Measurements from ENCODE around the gene RALBP1.

The RALBP1 gene

DNA sequence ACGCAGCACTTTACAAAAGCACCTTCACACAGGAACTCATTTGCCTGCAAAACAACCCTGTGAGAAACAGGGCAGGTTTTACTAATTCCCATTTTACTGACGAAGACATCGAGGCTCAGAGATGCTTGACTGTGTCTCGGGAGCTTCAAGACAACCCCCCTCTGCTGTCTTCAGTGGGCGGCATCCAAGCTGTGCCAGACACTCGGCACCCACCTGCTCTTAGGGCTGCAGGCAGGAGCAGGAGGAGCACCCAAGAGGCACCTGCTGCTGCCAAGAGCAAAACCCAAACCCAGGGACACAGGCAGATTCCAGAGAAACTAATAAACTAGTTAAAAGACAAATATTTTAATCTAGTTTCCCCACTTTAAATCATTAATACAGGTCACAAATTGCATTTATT lies 71.2 kb downstream of the RALBP1 start:
- no peak overlapping the region for H3K4me3 Mint-ChIP-seq
- H3K27me3 Mint-ChIP-seq: no peaks in the 10 kb centered on the region
- DNase-seq (no peak), ATAC-seq (no peak)
- no peaks in the 10 kb centered on the region for H3K9me3 Mint-ChIP-seq
- H3K4me1 Mint-ChIP-seq: peaks cover 10% of the 10 kb centered on the region
- no peak overlapping the region for H3K27ac Mint-ChIP-seq

DNA sequence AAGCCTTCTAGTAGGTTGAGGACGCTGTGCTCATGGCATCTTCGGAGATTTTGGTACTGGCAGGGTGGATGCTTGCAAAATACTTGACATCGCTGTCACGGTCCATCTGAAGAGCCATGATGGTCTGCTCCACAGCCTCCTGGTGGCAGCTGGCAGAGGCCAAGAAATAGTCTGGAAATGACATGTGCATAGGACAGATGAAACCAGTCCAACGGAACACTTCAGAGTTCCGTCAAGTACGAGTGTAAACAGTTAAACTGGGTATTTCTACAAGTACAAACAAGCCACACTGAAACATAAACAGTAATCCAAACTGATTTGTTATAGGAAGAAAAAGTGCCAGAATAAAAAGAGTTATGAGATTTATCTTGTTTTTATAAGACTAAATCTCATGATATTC lies 72.5 kb downstream of the RALBP1 start:
- Mint-ChIP-seq H3K27me3 (no peaks in the 10 kb centered on the region), H3K27ac (no peak overlapping the region), H3K4me1 (peaks cover 10% of the 10 kb centered on the region), H3K4me3 (no peak overlapping the region), H3K9me3 (no peaks in the 10 kb centered on the region)
- no peak for DNase-seq
- no peak for ATAC-seq

DNA sequence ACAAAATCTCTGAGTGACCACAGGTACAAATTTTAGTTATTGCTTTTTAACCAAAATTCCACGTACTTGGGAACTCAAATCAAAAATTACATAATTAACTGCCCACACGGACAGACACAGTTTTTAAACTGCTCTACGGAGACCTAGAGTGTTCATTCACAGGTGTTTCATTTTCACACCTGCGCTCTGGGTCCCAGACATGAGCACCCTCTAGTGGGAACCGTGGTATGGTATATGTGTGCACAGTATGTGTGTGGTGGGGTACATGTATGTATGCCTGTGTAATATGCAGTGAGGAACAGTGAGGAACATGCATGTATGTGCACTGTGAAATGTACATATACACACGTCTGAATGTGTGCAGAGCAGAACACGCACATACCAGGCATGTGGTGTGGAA lies 74.1 kb downstream of the RALBP1 start:
- no peaks in the 10 kb centered on the region for H3K27me3 Mint-ChIP-seq
- DNase-seq: no peak
- no peak for ATAC-seq
- H3K9me3 Mint-ChIP-seq: no peaks in the 10 kb centered on the region
- H3K27ac Mint-ChIP-seq: no peak overlapping the region
- peaks cover 4% of the 10 kb centered on the region for H3K4me1 Mint-ChIP-seq
- no peak overlapping the region for H3K4me3 Mint-ChIP-seq

DNA sequence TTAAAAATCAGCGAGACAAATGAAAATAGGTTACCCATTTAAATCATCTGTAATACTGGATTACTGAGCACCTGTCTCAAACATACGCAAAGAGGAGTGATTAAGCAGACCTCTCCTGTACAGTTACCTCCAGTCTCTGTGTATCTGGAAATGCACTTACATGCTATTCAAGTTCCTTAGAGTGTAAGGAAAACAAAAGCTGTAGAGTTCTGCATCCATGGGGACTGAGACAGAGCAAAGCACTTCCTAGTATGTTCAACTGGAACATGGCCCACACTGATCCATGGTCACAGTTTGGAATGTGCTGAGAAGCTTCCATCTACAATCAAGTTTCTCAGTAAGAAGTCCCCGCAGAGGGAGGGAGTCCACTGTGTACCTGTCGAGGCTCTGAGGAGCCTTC lies 75.1 kb downstream of the RALBP1 start:
- no peak overlapping the region for H3K27ac Mint-ChIP-seq
- no peaks in the 10 kb centered on the region for H3K27me3 Mint-ChIP-seq
- no peak for ATAC-seq
- no peak for DNase-seq
- H3K9me3 Mint-ChIP-seq: no peaks in the 10 kb centered on the region
- peaks cover 4% of the 10 kb centered on the region for H3K4me1 Mint-ChIP-seq
- no peak overlapping the region for H3K4me3 Mint-ChIP-seq

DNA sequence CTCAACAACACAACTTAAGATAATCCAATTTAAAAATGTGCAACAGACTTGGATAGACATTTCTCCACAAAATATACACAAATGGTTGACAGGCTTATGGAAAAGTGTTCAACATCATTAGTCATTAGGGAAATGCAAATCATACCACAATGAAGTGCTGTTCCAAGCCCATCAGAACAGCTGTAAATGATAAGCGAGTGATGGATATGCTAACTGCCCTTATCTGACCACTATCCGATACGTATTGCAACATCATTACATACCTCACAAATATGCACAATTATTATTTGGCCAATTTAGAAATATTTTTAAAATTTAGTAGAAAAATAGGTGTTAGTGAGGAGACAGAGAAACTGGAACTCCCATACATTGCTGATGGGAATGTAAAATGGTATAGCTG lies 76.9 kb downstream of the RALBP1 start:
- no peaks in the 10 kb centered on the region for H3K27me3 Mint-ChIP-seq
- H3K4me1 Mint-ChIP-seq: no peaks in the 10 kb centered on the region
- no peak overlapping the region for H3K4me3 Mint-ChIP-seq
- DNase-seq (no peak), ATAC-seq (no peak)
- H3K9me3 Mint-ChIP-seq: no peaks in the 10 kb centered on the region
- no peak overlapping the region for H3K27ac Mint-ChIP-seq

DNA sequence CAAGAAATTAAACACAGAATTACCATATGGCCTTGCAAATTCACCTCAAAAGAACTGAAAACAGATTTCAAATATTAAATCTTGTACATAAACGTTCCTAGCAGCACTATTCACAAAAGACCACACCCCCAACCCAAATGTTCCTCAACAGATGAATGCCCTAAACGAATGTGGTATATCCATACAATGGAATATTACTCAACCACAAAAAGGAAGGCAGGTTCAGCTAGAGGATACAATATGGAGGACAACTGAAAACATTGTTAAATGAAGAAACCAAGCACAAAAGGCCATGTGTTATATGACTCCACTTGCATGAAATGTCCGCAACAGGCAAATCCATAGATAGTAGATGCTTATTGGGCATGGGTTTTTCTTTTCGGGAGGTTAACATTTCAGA lies 77.3 kb downstream of the RALBP1 start:
- no peak overlapping the region for H3K4me3 Mint-ChIP-seq
- no peak overlapping the region for H3K27ac Mint-ChIP-seq
- no peaks in the 10 kb centered on the region for H3K27me3 Mint-ChIP-seq
- ATAC-seq (no peak), DNase-seq (no peak)
- no peaks in the 10 kb centered on the region for H3K4me1 Mint-ChIP-seq
- no peaks in the 10 kb centered on the region for H3K9me3 Mint-ChIP-seq

DNA sequence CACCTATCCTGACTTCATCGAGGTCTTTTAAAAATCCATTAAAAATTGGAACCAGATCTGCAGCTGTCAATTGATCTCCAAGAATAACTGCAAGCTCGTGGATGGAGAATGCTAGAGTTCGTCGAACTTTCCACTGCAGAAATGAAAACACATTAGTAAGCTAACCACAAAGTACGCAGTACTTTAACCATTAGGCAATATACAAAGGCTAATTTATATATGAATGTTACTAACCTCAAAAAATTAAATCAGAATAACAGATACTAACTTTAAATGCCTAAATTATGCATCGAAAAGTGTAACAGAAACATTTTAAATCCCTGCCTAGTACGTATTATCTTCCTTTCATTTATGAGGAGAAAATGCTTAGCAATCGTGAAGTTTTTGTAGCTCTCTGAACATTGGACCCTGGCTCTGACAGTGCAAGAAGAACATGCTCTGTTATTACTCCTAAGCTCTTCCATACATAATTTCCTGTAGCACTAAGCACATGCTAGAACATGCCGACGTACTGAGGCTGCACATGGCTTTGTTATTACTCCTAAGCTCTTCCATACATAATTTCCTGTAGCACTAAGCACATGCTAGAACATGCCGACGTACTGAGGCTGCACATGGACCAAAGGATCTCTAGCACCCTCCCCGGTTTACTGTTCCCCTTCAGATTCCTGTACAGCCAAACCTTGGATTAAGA lies 82.1 kb downstream of the RALBP1 start:
- Mint-ChIP-seq H3K9me3 (no peaks in the 10 kb centered on the region), H3K27me3 (no peaks in the 10 kb centered on the region), H3K4me3 (no peak overlapping the region), H3K4me1 (no peaks in the 10 kb centered on the region), H3K27ac (peak overlapping the region in 1 of 2 donors; percentile 27)
- ATAC-seq: no peak
- no peak for DNase-seq

DNA sequence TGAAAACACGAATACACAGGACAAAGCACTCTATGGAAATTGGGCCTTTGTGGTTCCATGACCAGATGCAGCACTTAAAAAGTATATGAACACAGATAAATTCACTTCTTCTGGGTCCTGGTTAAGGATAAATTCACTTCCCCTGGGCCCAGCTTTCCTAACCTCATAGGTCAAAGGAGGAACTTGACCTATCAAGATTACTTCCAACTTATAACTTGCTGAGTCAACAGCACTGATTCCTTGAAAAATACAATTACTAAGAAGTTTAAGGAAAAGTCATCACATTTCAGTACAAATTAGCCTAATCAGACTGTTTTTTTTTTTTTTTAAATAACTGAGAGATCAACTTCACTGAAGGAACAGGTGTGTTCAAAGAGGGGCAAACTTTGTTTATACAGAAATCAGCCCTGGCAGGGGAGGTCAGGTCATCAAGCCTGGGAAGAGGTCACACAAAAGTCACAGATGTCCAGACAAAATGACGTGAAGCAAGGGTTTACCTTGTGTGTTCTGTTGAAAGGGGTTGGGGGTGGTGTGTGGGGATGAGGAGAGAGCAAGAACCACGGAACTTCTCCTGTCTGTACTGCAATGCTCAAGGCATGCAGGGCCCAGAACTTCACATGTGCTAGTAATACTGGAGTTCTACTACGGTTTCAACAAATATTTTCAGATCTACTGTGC lies 83.2 kb downstream of the RALBP1 start:
- Mint-ChIP-seq H3K27ac (no peak overlapping the region), H3K4me3 (no peak overlapping the region), H3K27me3 (no peaks in the 10 kb centered on the region), H3K9me3 (no peaks in the 10 kb centered on the region), H3K4me1 (no peaks in the 10 kb centered on the region)
- no peak for ATAC-seq
- DNase-seq: no peak

DNA sequence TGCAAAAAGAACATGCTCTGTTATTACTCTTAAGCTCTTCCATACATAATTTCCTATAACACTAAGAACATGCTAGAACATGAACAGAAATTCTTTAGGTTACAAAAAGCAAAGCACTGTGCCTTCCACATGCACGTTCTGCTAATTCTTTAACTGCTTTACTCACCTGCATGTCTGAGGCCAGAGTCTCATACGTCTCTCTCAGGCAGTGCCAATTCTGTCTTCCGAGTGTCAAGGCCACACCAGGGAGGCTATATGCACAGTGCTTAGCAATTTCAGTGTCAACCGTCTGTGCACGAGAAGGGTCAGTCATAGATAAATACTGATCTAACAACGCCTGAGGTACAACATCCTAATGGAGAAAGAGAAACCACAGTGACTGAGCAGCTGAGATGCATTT lies 83.9 kb downstream of the RALBP1 start:
- no peak overlapping the region for H3K4me3 Mint-ChIP-seq
- no peaks in the 10 kb centered on the region for H3K27me3 Mint-ChIP-seq
- H3K27ac Mint-ChIP-seq: no peak overlapping the region
- no peaks in the 10 kb centered on the region for H3K9me3 Mint-ChIP-seq
- DNase-seq: no peak
- H3K4me1 Mint-ChIP-seq: no peaks in the 10 kb centered on the region
- ATAC-seq: no peak

DNA sequence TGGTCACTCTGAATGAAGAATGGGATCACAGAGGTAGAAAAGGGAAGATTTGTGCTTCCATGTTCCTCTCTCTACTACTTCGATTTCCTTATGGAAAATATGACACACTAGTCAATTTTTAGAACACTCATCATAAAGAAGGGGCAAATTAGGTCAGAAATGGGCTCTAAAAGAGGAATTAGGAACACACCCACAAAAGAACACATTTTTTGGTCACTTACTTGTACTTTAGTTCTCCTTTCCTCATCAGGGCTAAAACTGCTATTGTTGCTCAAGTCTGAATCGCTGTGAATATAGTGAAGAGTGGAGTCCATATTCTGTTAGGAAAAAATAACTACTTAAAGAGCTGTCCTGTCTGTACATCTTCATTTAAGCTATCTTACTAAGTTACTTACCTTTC lies 86.4 kb downstream of the RALBP1 start:
- DNase-seq: no peak
- no peaks in the 10 kb centered on the region for H3K9me3 Mint-ChIP-seq
- no peak overlapping the region for H3K27ac Mint-ChIP-seq
- H3K4me3 Mint-ChIP-seq: no peak overlapping the region
- no peak for ATAC-seq
- H3K4me1 Mint-ChIP-seq: no peaks in the 10 kb centered on the region
- no peaks in the 10 kb centered on the region for H3K27me3 Mint-ChIP-seq

DNA sequence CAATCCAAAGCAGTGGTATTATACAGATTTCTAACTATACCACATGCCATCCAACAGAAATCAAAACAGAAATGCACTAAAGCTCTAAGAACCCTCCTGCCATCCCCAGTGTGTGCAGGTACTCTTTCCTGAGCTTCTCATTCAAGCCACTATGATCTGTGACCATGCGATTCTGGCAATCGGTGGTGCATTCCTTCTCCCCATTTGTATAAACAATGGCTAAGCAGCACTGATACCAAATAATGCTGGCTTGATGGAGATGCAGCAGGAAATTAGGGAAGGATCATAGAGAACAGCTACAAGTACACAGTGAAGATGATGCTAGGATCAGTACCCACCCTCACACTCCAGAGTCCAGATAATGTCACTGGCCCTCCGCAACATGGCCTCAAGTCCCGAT lies 87.3 kb downstream of the RALBP1 start:
- Mint-ChIP-seq H3K4me1 (no peaks in the 10 kb centered on the region), H3K27ac (no peak overlapping the region)

DNA sequence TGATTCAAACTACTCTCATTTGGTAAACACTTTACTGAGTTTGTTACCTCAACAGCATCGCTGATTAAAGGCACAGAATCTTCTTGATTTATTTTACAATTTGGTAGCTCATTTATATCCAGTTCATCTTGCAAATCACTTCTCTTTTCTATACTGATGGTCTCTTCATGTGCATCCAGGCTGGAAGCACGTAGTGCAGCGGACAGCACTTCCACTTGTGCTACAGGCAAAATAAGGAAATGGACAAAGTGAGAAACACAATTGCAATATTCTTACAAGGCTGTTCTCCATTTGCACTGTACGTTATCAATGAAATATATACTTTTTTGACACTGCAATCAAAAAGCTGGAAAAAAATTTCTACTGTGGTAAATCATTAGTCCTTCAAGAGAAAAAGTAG lies 88.0 kb downstream of the RALBP1 start:
- Mint-ChIP-seq H3K27ac (no peak overlapping the region), H3K4me1 (no peaks in the 10 kb centered on the region), H3K27me3 (no peaks in the 10 kb centered on the region), H3K4me3 (no peak overlapping the region), H3K9me3 (no peaks in the 10 kb centered on the region)
- DNase-seq: no peak
- no peak for ATAC-seq

More for the DNA sequence above, 87.3 kb downstream of the RALBP1 start:
- H3K27me3 Mint-ChIP-seq: no peaks in the 10 kb centered on the region
- ATAC-seq (no peak), DNase-seq (no peak)
- no peaks in the 10 kb centered on the region for H3K9me3 Mint-ChIP-seq
- H3K4me3 Mint-ChIP-seq: no peak overlapping the region

DNA sequence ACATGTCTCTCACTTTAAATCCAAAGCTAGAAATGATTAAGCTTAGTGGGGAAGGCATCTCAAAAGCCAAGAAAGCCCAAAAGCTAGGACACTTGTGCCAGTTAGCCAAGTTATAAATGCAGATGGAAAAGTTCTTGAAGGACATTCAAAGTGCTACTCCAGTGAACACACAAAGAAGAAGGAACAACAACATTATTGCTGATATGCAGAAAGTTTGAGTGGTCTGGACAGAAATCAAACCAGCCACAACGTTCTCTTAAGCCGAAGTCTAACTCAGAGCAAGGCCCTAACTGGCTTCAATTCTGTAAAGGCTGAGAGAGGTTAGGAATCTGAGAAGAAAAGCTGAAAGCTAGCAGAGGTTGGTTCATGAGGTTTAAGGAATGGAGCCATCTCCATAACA lies 90.1 kb downstream of the RALBP1 start:
- H3K4me3 Mint-ChIP-seq: no peak overlapping the region
- no peak for DNase-seq
- H3K9me3 Mint-ChIP-seq: no peaks in the 10 kb centered on the region
- no peak for ATAC-seq
- H3K27ac Mint-ChIP-seq: no peak overlapping the region
- H3K27me3 Mint-ChIP-seq: no peaks in the 10 kb centered on the region
- H3K4me1 Mint-ChIP-seq: no peaks in the 10 kb centered on the region

DNA sequence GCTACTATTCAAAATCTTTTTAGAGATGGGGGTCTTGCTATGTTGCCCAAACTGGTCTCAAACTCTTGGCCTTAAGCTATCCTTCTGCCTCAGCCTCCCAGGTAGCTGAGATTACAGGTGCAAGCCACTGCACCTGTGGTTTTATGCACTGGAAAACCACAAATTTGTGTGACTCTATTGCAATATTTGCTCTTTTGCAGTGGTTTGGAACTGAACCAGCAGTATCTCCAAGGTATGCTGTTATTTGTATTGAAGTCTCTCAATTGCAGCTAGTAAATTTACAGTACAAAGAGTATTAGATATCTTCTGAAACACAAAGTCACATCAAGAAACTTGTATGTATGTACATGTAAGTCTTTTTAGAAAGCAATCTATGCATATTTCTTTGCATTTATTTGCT lies 92.9 kb downstream of the RALBP1 start:
- Mint-ChIP-seq H3K9me3 (no peaks in the 10 kb centered on the region), H3K27ac (no peak overlapping the region), H3K27me3 (no peaks in the 10 kb centered on the region), H3K4me3 (no peak overlapping the region), H3K4me1 (no peaks in the 10 kb centered on the region)
- ATAC-seq (no peak), DNase-seq (no peak)

DNA sequence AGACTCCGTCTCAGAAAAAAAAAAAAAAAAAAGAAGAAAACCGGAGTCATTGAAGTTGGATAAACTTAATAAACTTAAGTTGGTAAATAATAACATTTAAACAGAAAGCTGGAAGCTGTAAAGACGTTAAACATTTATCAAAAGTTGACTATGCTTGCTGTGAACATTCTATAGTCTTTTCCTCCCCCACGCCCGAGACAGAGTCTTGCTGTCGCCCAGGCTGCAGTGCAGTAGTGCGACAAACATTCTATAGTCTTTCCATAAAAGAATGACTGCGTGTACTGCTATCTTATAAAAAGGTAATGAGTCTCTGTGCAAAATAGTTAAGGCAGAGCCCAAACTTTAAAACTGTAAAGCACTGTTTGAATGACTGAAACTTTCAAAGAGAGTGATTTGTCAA lies 93.9 kb downstream of the RALBP1 start:
- no peak for ATAC-seq
- Mint-ChIP-seq H3K27me3 (no peaks in the 10 kb centered on the region), H3K9me3 (no peaks in the 10 kb centered on the region), H3K4me1 (no peaks in the 10 kb centered on the region), H3K4me3 (no peak overlapping the region), H3K27ac (no peak overlapping the region)
- DNase-seq: no peak

DNA sequence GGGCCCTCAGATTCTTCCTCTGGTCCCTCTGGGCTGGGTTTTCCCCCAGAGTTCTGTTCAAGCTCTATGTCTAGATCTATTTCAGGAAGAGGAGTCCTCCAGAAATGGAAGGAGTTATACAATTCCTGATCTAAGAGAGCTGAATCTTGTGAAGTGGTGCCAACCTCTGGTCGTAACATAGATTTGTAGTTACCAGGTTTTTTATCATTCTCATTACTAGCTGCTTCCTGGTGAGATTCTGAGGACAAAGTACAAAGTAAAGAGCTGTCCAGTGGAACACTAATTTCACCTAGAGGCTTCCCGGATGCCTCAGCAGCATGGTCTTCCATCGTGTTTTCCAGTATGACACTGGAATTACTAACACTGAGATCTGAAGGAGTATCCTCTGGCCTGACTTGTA lies 94.9 kb downstream of the RALBP1 start:
- DNase-seq: no peak
- no peaks in the 10 kb centered on the region for H3K4me1 Mint-ChIP-seq
- H3K27me3 Mint-ChIP-seq: no peaks in the 10 kb centered on the region
- no peak for ATAC-seq
- H3K9me3 Mint-ChIP-seq: no peaks in the 10 kb centered on the region
- no peak overlapping the region for H3K4me3 Mint-ChIP-seq
- no peak overlapping the region for H3K27ac Mint-ChIP-seq

DNA sequence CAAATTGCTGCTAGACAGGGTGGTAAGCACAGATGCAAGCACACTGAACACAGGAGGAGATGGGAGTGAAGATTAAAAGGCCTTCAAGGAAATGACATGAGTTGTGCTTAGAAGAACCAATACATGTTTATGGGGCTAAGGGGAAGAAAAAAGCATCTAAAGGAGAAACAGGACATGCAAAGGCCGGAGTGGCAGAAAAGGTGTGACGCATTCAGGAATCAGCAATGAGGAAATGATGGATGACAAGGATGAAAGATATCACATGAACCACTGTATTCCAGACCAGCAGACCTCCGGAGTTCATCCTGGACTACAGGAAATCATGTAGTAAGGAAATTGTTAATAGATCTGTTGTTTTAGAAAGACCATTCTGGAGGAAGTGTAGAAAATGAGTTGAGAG lies 96.2 kb downstream of the RALBP1 start:
- no peak overlapping the region for H3K4me3 Mint-ChIP-seq

More for the DNA sequence above, 96.2 kb downstream of the RALBP1 start:
- Mint-ChIP-seq H3K4me1 (no peaks in the 10 kb centered on the region), H3K9me3 (no peaks in the 10 kb centered on the region), H3K27ac (no peak overlapping the region), H3K27me3 (no peaks in the 10 kb centered on the region)
- ATAC-seq: no peak
- no peak for DNase-seq
